ENCODE measurements around the gene RAP1B.

RAP1B gene

DNA sequence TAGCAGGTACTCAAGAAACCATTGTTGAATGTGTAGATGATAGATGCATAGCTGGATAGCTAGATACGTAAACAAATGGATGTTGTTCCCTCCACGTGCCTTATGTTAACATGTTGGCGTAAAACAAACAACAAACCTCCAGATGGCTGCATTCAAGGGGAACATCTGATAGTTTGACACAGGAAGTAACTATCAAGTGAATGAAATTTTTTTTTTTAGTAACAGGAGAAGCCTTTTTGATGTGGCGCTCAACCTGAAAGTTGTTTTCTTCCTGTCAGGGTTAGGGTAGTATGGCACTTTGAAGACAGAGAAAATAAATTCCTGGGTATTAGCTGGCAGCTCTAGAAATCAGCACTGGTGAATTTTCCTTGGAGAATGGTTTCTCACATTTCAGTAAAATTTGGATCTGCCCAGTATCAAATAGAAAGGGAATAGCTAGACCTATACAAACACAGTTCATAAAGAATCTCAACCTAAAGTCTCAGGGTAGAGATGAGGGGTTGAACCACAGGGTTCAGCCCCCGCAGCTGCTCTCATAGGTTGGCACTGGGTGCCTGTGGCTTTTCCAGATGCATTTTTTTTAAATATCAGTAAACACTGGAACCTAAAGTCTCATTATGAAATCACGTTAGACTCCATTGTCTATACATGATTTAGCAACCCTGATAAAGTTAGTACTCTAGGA lies 18.8 kb upstream of the RAP1B start:
- H3K4me3 Mint-ChIP-seq = peak overlapping the region; percentile 59
- H3K9me3 Mint-ChIP-seq (ENCODE audit: low read depth) = peaks cover 15% of the 10 kb centered on the region
- peaks cover 9% of the 10 kb centered on the region for H3K36me3 Mint-ChIP-seq
- peaks cover 62% of the 10 kb centered on the region for H3K4me1 Mint-ChIP-seq (ENCODE audit: low read depth)
- H3K27ac Mint-ChIP-seq = peak overlapping the region; percentile 83
- no peaks in the 10 kb centered on the region for H3K27me3 Mint-ChIP-seq

GRCh38 chr12:68595241-68595640 lies 15.5 kb upstream of the RAP1B start:
- Mint-ChIP-seq H3K4me1 (ENCODE audit: low read depth) (peaks cover 71% of the 10 kb centered on the region), H3K4me3 (no peak overlapping the region), H3K27me3 (no peaks in the 10 kb centered on the region), H3K36me3 (no peaks in the 10 kb centered on the region), H3K9me3 (ENCODE audit: low read depth) (peaks cover 10% of the 10 kb centered on the region), H3K27ac (no peak overlapping the region)

GRCh38 chr12:68601767-68602166 lies 8.9 kb upstream of the RAP1B start:
- Mint-ChIP-seq H3K9me3 (ENCODE audit: low read depth) (no peaks in the 10 kb centered on the region), H3K27ac (peak overlapping the region; percentile 59), H3K36me3 (no peaks in the 10 kb centered on the region), H3K4me1 (ENCODE audit: low read depth) (peaks cover 51% of the 10 kb centered on the region), H3K4me3 (no peak overlapping the region), H3K27me3 (no peaks in the 10 kb centered on the region)

DNA sequence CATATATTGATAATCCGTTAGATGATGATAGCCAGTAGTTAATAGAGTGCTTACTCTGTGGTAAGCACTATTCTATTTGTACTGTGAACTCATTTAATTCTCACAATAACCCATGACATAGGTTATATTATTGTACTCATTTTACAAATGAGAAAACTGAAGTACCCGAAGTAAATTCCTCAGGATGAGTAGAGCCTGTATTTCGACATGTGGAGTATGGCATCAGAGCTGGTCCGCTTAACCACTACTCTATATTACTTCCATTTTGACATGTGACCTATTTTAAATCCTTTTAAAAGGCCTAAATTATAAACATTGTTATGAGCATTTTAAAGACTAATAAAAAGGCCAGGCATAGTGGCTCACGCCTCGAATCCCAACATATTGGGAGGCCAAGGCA lies 8.0 kb upstream of the RAP1B start:
- Mint-ChIP-seq H3K27me3 (no peaks in the 10 kb centered on the region), H3K4me3 (no peak overlapping the region), H3K4me1 (ENCODE audit: low read depth) (peaks cover 48% of the 10 kb centered on the region), H3K9me3 (ENCODE audit: low read depth) (no peaks in the 10 kb centered on the region), H3K27ac (no peak overlapping the region), H3K36me3 (no peaks in the 10 kb centered on the region)

DNA sequence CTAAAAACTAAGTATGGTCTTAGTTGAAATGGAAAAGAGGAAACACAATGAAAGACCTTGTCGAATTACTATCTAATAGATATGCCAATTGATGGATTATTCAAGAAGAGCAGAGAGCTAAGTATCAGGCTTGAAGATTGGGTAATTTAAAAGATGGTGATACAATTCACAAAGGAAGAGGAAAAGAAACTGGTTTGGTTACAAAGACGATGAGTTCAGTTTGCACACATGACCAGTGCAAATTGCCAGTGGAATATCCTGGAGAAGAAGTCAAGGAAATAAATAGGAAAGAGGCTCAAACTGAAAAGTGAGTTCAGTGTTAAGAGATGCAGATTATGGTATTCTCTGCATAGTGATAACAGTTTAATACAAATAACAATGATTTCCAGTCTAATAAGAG lies 2.5 kb upstream of the RAP1B start:
- Mint-ChIP-seq H3K27me3 (no peaks in the 10 kb centered on the region), H3K4me1 (ENCODE audit: low read depth) (peaks cover 38% of the 10 kb centered on the region), H3K27ac (peak overlapping the region; percentile 11), H3K4me3 (peak overlapping the region; percentile 31), H3K36me3 (peaks cover 5% of the 10 kb centered on the region), H3K9me3 (ENCODE audit: low read depth) (no peaks in the 10 kb centered on the region)

DNA sequence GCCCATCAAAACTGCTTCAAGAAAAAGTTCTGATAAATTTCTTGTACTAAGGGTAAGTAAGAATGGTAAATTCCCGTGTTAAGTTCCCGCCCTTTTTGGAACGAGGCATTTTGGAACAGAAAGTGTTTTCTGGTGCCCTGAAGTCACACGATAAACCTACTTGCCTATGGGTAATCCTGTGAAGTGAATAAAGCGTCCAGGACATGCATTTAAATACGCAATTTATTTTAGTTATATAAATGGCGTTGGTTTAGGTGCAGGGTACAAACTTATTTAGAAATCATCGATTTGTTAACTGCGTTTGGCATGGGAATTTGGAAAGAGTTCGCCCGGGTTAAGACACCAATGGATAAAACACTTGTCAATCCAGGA lies 715 bp upstream of the RAP1B start:
- Mint-ChIP-seq H3K27ac (peak overlapping the region; percentile 95), H3K36me3 (peaks cover 13% of the 10 kb centered on the region), H3K4me1 (ENCODE audit: low read depth) (peaks cover 42% of the 10 kb centered on the region), H3K4me3 (peak overlapping the region; percentile 91), H3K27me3 (no peaks in the 10 kb centered on the region), H3K9me3 (ENCODE audit: low read depth) (no peaks in the 10 kb centered on the region)

GRCh38 chr12:68611094-68611805 lies 551 bp downstream of the RAP1B start:
- peak overlapping the region; percentile 95 for H3K27ac Mint-ChIP-seq
- H3K4me1 Mint-ChIP-seq (ENCODE audit: low read depth) = peaks cover 48% of the 10 kb centered on the region
- H3K36me3 Mint-ChIP-seq = peaks cover 16% of the 10 kb centered on the region
- no peaks in the 10 kb centered on the region for H3K27me3 Mint-ChIP-seq
- peak overlapping the region; percentile 93 for H3K4me3 Mint-ChIP-seq
- no peaks in the 10 kb centered on the region for H3K9me3 Mint-ChIP-seq (ENCODE audit: low read depth)

DNA sequence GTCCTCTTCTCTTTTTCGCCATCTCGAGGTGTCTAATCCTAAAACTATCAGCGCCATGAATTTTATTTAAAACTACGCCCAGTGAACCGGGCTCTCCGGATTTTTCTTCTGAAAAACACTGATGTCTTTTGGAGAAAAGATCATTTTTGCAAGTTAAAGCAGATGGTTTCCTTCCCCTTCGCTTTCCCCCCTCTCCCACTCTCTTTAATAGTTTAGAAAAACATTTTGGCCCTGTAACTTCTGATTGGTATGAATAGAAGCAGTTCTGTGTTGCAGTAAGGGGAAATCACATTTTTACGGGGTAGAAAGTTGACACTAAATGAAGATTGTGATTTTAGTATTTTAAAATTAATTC lies 1.1 kb downstream of the RAP1B start:
- H3K9me3 Mint-ChIP-seq (ENCODE audit: low read depth) = no peaks in the 10 kb centered on the region
- no peaks in the 10 kb centered on the region for H3K27me3 Mint-ChIP-seq
- H3K4me3 Mint-ChIP-seq = peak overlapping the region; percentile 93
- peaks cover 50% of the 10 kb centered on the region for H3K4me1 Mint-ChIP-seq (ENCODE audit: low read depth)
- H3K36me3 Mint-ChIP-seq = peaks cover 16% of the 10 kb centered on the region
- H3K27ac Mint-ChIP-seq = peak overlapping the region; percentile 95

GRCh38 chr12:68612202-68612601 lies 1.5 kb downstream of the RAP1B start:
- Mint-ChIP-seq H3K4me3 (peak overlapping the region; percentile 93), H3K27me3 (no peaks in the 10 kb centered on the region), H3K36me3 (peaks cover 16% of the 10 kb centered on the region), H3K9me3 (ENCODE audit: low read depth) (no peaks in the 10 kb centered on the region), H3K27ac (peak overlapping the region; percentile 95), H3K4me1 (ENCODE audit: low read depth) (peaks cover 53% of the 10 kb centered on the region)

DNA sequence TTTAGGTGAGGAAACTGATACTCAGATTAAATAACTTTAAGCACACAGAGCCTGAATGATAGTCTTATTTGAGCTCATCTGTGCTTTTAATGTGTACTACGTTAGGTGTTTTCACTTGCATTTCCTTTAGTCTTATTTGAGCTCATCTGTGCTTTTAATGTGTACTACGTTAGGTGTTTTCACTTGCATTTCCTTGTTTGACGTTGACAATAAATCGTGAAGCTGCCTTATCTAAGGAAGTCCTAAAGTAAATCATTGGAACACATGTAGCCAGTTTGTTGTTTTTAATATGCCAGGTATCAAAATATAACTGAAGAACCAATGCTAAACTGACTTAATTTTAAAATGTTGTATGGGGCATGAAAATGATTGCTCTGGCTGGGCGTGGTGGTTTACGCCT lies 2.0 kb downstream of the RAP1B start:
- Mint-ChIP-seq H3K36me3 (peaks cover 16% of the 10 kb centered on the region), H3K4me1 (ENCODE audit: low read depth) (peaks cover 57% of the 10 kb centered on the region), H3K9me3 (ENCODE audit: low read depth) (no peaks in the 10 kb centered on the region), H3K27ac (peak overlapping the region; percentile 95), H3K4me3 (peak overlapping the region; percentile 93), H3K27me3 (no peaks in the 10 kb centered on the region)

- no peaks in the 10 kb centered on the region for H3K9me3 Mint-ChIP-seq (ENCODE audit: low read depth)
- H3K4me1 Mint-ChIP-seq (ENCODE audit: low read depth) = peaks cover 56% of the 10 kb centered on the region
- H3K4me3 Mint-ChIP-seq = peak overlapping the region; percentile 93
- H3K27ac Mint-ChIP-seq = peak overlapping the region; percentile 95
- no peaks in the 10 kb centered on the region for H3K27me3 Mint-ChIP-seq
- H3K36me3 Mint-ChIP-seq = peaks cover 16% of the 10 kb centered on the region
Observed at GRCh38 chr12:68613209-68613904, 2.7 kb downstream of the RAP1B start.

DNA sequence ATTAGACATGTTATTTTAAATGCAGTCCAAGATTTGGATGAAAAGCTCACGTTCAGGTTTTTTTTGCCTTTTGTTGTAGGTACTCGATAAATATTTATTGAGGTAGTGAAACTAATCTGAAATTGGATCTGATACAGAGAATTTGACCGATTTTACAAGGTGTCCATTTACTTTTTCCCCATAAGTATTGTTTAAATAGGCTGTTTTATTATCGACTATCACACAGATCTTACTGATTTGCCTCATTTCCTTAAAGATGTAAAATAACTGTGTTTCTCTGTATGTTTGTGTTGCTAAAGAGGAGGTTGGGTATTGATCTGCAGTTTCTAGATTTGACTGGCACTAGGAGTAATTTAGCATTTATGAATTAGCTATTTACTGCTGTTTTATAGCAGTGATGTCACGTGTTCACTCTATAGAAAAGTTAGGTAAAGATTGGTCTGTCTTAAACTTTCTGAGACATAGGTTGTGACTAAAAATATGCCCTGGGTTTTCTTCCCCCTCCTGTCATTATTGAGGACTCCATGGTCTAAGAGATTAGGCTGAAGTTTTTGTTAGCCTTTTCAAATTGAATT lies 3.5 kb downstream of the RAP1B start:
- Mint-ChIP-seq H3K27me3 (no peaks in the 10 kb centered on the region), H3K36me3 (peaks cover 16% of the 10 kb centered on the region), H3K4me1 (ENCODE audit: low read depth) (peaks cover 64% of the 10 kb centered on the region), H3K9me3 (ENCODE audit: low read depth) (no peaks in the 10 kb centered on the region), H3K27ac (peak overlapping the region; percentile 95), H3K4me3 (peak overlapping the region; percentile 93)

DNA sequence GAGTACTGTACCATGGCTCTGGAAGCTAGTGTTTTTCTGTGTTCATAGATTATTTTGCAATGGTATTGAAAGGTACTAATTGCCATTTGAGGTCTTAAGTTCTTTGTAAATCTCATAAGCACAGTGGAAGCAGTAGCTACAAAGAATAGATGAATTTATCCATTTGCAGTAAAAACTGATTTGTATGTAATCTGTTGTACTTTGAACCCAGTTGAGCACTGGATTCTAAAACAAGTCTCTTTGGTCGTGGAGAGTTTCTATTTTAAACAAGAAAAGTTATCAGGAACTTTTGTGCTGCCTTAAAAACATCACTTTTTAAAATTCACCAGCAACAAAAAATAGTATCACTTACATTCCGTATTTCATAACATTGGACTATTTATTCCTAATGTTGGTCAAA lies 4.1 kb downstream of the RAP1B start:
- Mint-ChIP-seq H3K27ac (peak overlapping the region; percentile 95), H3K4me3 (peak overlapping the region; percentile 93), H3K4me1 (ENCODE audit: low read depth) (peaks cover 68% of the 10 kb centered on the region), H3K9me3 (ENCODE audit: low read depth) (no peaks in the 10 kb centered on the region), H3K27me3 (no peaks in the 10 kb centered on the region), H3K36me3 (peaks cover 16% of the 10 kb centered on the region)

GRCh38 chr12:68617160-68617926 lies 6.6 kb downstream of the RAP1B start:
- Mint-ChIP-seq H3K27ac (peak overlapping the region; percentile 85), H3K4me3 (peak overlapping the region; percentile 64), H3K27me3 (no peaks in the 10 kb centered on the region), H3K4me1 (ENCODE audit: low read depth) (peaks cover 84% of the 10 kb centered on the region), H3K36me3 (peaks cover 13% of the 10 kb centered on the region), H3K9me3 (ENCODE audit: low read depth) (no peaks in the 10 kb centered on the region)
